ENCODE measurements around the gene IRAK2. TPM values are rescaled to one million over a fixed set of nuclear protein-coding genes. Genes with fewer than 3 reads are reported as not detected.

IRAK2 gene
- total and polyA plus RNA-seq, 2 experiments from 2014 or later = 1.1 to 2.1 TPM

- Histone ChIP-seq H3K4me2 (ENCODE audit: unreplicated experiment) (no peak overlapping the region), H3K4me3 (no peak overlapping the region), H2AFZ (no peak overlapping the region), H3K27ac (no peak overlapping the region), H3K79me2 (ENCODE audit: insufficient read depth) (peaks cover 92% of the 10 kb centered on the region), H3K4me1 (ENCODE audit: insufficient read depth) (peaks cover 2% of the 10 kb centered on the region; the same call in 1 of the 2 replicates), H4K20me1 (ENCODE audit: insufficient read depth) (peaks cover 3% of the 10 kb centered on the region; the same call in 1 of the 2 replicates), H3F3A (ENCODE audit: insufficient read depth) (no peaks in the 10 kb centered on the region), H3K9ac (no peak overlapping the region), H3K9me3 (ENCODE audit: low read depth) (no peaks in the 10 kb centered on the region), H3K27me3 (replicated peaks; ENCODE audit: insufficient read depth) (no peaks in the 10 kb centered on the region), H3K9me2 (ENCODE audit: insufficient read depth) (no peaks in the 10 kb centered on the region), H3K36me3 (ENCODE audit: low read depth) (peaks cover 15% of the 10 kb centered on the region; the same call in 1 of the 2 replicates)
- no peak for DNase-seq
- in situ Hi-C loops (cut with MboI) = no loop called here
- 90 to 95% methylated on average over 7 of the region's 7 CpGs for WGBS, 2 experiments (ENCODE audit: low coverage in 1 of 2, low lambda C conversion rate in 2 of 2, missing lambda C conversion rate in 2 of 2)
- TF ChIP-seq EZH2 (IDR thresholded peaks at IDR 0.05; ENCODE audit: insufficient read depth, poor library complexity, severe bottlenecking) = no peak
These were observed 91.1 kb downstream of the IRAK2 start for GRCh38 chr3:10255835-10256234.

GRCh38 chr3:10259036-10259435 is 94.3 kb downstream of the IRAK2 start:
- Histone ChIP-seq H3K79me2 (ENCODE audit: insufficient read depth) (peaks cover 86% of the 10 kb centered on the region), H3K9ac (no peak overlapping the region), H2AFZ (no peak overlapping the region), H3K4me3 (no peak overlapping the region), H3K9me2 (ENCODE audit: insufficient read depth) (no peaks in the 10 kb centered on the region), H3K36me3 (ENCODE audit: low read depth) (peaks cover 8% of the 10 kb centered on the region; the same call in 1 of the 2 replicates), H3K4me2 (ENCODE audit: unreplicated experiment) (no peak overlapping the region), H3F3A (ENCODE audit: insufficient read depth) (peaks cover 9% of the 10 kb centered on the region; the same call in 1 of the 2 replicates), H3K4me1 (ENCODE audit: insufficient read depth) (peaks cover 7% of the 10 kb centered on the region), H3K9me3 (ENCODE audit: low read depth) (no peaks in the 10 kb centered on the region), H4K20me1 (ENCODE audit: insufficient read depth) (no peaks in the 10 kb centered on the region; the same call in 1 of the 2 replicates), H3K27ac (no peak overlapping the region), H3K27me3 (replicated peaks; ENCODE audit: insufficient read depth) (no peaks in the 10 kb centered on the region)
- TF ChIP-seq EZH2phosphoT487 (IDR thresholded peaks at IDR 0.05; ENCODE audit: insufficient read depth, low read depth) (no peak), EZH2 (IDR thresholded peaks at IDR 0.05; ENCODE audit: insufficient read depth, poor library complexity, severe bottlenecking) (no peak)
- no peak for DNase-seq
- in situ Hi-C loops (cut with MboI) = no loop called here
- 77 to 81% methylated on average over 7 of the region's 7 CpGs for WGBS, 2 experiments (ENCODE audit: low coverage in 1 of 2, low lambda C conversion rate in 2 of 2, missing lambda C conversion rate in 2 of 2)

- in situ Hi-C loops (cut with MboI) = no loop called here
- H3K79me2 ChIP-seq (ENCODE audit: insufficient read depth) = peaks cover 87% of the 10 kb centered on the region
- H3K9me3 ChIP-seq (ENCODE audit: low read depth) = no peaks in the 10 kb centered on the region
These were observed 95.1 kb downstream of the IRAK2 start for GRCh38 chr3:10259798-10260197.

GRCh38 chr3:10260211-10260701 is 95.5 kb downstream of the IRAK2 start:
- Histone ChIP-seq H3K4me1 (ENCODE audit: insufficient read depth) (peaks cover 11% of the 10 kb centered on the region), H4K20me1 (ENCODE audit: insufficient read depth) (no peaks in the 10 kb centered on the region; the same call in 1 of the 2 replicates), H3K9me2 (ENCODE audit: insufficient read depth) (no peaks in the 10 kb centered on the region), H3F3A (ENCODE audit: insufficient read depth) (peaks cover 13% of the 10 kb centered on the region; the same call in 1 of the 2 replicates), H3K4me2 (ENCODE audit: unreplicated experiment) (no peak overlapping the region), H3K9me3 (ENCODE audit: low read depth) (no peaks in the 10 kb centered on the region), H3K79me2 (ENCODE audit: insufficient read depth) (peaks cover 87% of the 10 kb centered on the region), H3K27me3 (replicated peaks; ENCODE audit: insufficient read depth) (no peaks in the 10 kb centered on the region), H3K27ac (no peak overlapping the region), H3K36me3 (ENCODE audit: low read depth) (peaks cover 8% of the 10 kb centered on the region; the same call in 1 of the 2 replicates), H2AFZ (no peak overlapping the region), H3K9ac (no peak overlapping the region), H3K4me3 (no peak overlapping the region)
- no peak for DNase-seq
- TF ChIP-seq EZH2phosphoT487 (IDR thresholded peaks at IDR 0.05; ENCODE audit: insufficient read depth, low read depth) (no peak), EZH2 (IDR thresholded peaks at IDR 0.05; ENCODE audit: insufficient read depth, poor library complexity, severe bottlenecking) (no peak)
- WGBS, 2 experiments (ENCODE audit: low coverage in 1 of 2, low lambda C conversion rate in 2 of 2, missing lambda C conversion rate in 2 of 2) = 75 to 80% methylated on average over 6 of the region's 6 CpGs
- in situ Hi-C loops (cut with MboI) = no loop called here

More at GRCh38 chr3:10259798-10260197, 95.1 kb downstream of the IRAK2 start:
- no peak overlapping the region for H3K9ac ChIP-seq
- WGBS, 2 experiments (ENCODE audit: low coverage in 1 of 2, low lambda C conversion rate in 2 of 2, missing lambda C conversion rate in 2 of 2) = 71 to 72% methylated on average over 4 of the region's 4 CpGs
- no peak overlapping the region for H3K4me3 ChIP-seq
- no peak overlapping the region for H3K4me2 ChIP-seq (ENCODE audit: unreplicated experiment)
- peaks cover 8% of the 10 kb centered on the region; the same call in 1 of the 2 replicates for H3K36me3 ChIP-seq (ENCODE audit: low read depth)
- H3K4me1 ChIP-seq (ENCODE audit: insufficient read depth) = peaks cover 11% of the 10 kb centered on the region
- no peak overlapping the region for H2AFZ ChIP-seq
- H3K9me2 ChIP-seq (ENCODE audit: insufficient read depth) = no peaks in the 10 kb centered on the region
- peaks cover 13% of the 10 kb centered on the region; the same call in 1 of the 2 replicates for H3F3A ChIP-seq (ENCODE audit: insufficient read depth)
- H4K20me1 ChIP-seq (ENCODE audit: insufficient read depth) = no peaks in the 10 kb centered on the region; the same call in 1 of the 2 replicates
- DNase-seq = no peak
- H3K27ac ChIP-seq = no peak overlapping the region
- no peaks in the 10 kb centered on the region for H3K27me3 ChIP-seq (replicated peaks; ENCODE audit: insufficient read depth)
- TF ChIP-seq EZH2 (IDR thresholded peaks at IDR 0.05; ENCODE audit: insufficient read depth, poor library complexity, severe bottlenecking) (no peak), EZH2phosphoT487 (IDR thresholded peaks at IDR 0.05; ENCODE audit: insufficient read depth, low read depth) (no peak)
